Breast epithelium (tissue), 4 donors: ENCODE data around the gene FCER2. TPM values are rescaled to one million over a fixed set of nuclear protein-coding genes. Genes with fewer than 3 reads are reported as not detected.
A peak's percentile ranks its signal among the peaks of the same experiment; 100 is the strongest.

Experiments used
- DNase-seq, 2 donors: peaks; one replicate each; pipeline ENCODE4 v3.0.0-alpha.2; 2019; ENCODE audit warnings: low spot score in 2 of 2
- H3K27ac ChIP-seq, 2 donors: fragments of 200-600 bp; sonication (generic) in 1 of 2; one replicate each; pipeline ENCODE4 v1.5.1; 2016 to 2019; ENCODE audit warnings: mild to moderate bottlenecking in 1 of 2
- H3K27me3 ChIP-seq, 2 donors: fragments of 200-600 bp; sonication (generic) in 1 of 2; one replicate each; pipeline versions ENCODE4 v1.5.1 to v1.6.0; 2017 to 2019; ENCODE audit warnings: control low read depth in 1 of 2, mild to moderate bottlenecking in 1 of 2
- H3K36me3 ChIP-seq: fragments of 200-600 bp; one replicate; pipeline ENCODE4 v1.5.1; 2019
- H3K4me1 ChIP-seq, 2 donors: fragments of 200-600 bp; sonication (generic); one replicate each; pipeline ENCODE4 v1.5.1; 2016 to 2019; ENCODE audit warnings: control low read depth in 1 of 2
- H3K4me3 ChIP-seq, 3 donors: fragments of 200-600 bp; sonication (generic); 1 replicate in 2 of 3; 2 replicates in 1 of 3; pipeline ENCODE4 v1.5.1; 2016 to 2019; ENCODE audit warnings: mild to moderate bottlenecking in 3 of 3, moderate library complexity in 2 of 3
- H3K9me3 ChIP-seq, 2 donors: fragments of 200-600 bp; sonication (generic) in 1 of 2; one replicate each; pipeline ENCODE4 v1.5.1; 2016 to 2019; ENCODE audit warnings: control low read depth in 1 of 2
- POLR2A ChIP-seq: fragments of 450-650 bp; IDR thresholded peaks from one replicate; pipeline ENCODE4 v1.6.1; 2016; ENCODE audit warnings: antibody characterized with exemption, mild to moderate bottlenecking, moderate library complexity
- POLR2AphosphoS5 ChIP-seq, 3 donors: sonication (generic); formaldehyde crosslinking; IDR thresholded peaks; one replicate each; pipeline ENCODE4 v1.6.1; 2017; ENCODE audit warnings: antibody characterized with exemption in 3 of 3
- intact Hi-C: fragments of 100-400 bp; cut with DNase I; formaldehyde crosslinking; loops from one replicate; pipeline ENCODE4 v1.15.1; 2023; ENCODE audit warnings: low total_unique reads
- total RNA-seq, 3 donors: library from RNA; depleted of rRNA; stranded (reverse); fragments of >200 nt; gene quantifications; one replicate each; pipeline ENCODE4 v1.1.0, GENCODE V29; 2016
- TF ChIP-seq, protein P1 (sequence below), 3 donors: fragments of 450-650 bp; IDR thresholded peaks; one replicate each; pipeline ENCODE4 v1.5.1; 2016 to 2017; ENCODE audit warnings: antibody characterized with exemption in 3 of 3, mild to moderate bottlenecking in 3 of 3, moderate library complexity in 3 of 3

The FCER2 gene
- total RNA-seq, 3 donors from 2014 or later = 0.29 to 0.48 TPM; not detected in 1

DNA sequence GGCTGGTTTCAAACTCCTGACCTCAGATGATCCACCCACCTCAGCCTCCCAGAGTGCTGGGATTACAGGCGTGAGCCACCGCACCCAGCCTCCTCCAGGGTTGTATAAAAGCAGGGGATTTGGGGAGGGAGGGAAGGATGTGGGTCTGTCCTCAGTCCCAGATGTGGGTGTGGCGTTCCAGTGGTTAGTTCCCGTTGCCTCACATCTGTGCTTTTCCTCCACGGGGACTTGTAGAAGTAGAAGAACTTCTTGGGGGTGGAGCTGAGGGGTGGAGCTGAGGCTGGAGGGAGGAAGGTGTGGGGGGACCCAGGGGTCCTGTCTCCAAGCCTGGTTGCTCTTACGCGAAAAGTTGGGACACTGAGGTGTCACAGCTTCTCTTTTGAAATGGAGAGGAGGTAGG is 25.6 kb downstream of the FCER2 start:
- Histone ChIP-seq H3K27me3 (peaks cover 0 to 48% of the 10 kb centered on the region in 2 donors), H3K4me1 (peaks cover 0 to 3% of the 10 kb centered on the region in 2 donors), H3K4me3 (no peak overlapping the region), H3K27ac (no peak overlapping the region), H3K9me3 (no peaks in the 10 kb centered on the region), H3K36me3 (no peaks in the 10 kb centered on the region)
- intact Hi-C loops = loop anchor here (10.0 kb wide), 1 partner anchor 112 kb away; no protein-coding TSS in a partner anchor
- DNase-seq = no peak
- TF ChIP-seq, protein P1, sequence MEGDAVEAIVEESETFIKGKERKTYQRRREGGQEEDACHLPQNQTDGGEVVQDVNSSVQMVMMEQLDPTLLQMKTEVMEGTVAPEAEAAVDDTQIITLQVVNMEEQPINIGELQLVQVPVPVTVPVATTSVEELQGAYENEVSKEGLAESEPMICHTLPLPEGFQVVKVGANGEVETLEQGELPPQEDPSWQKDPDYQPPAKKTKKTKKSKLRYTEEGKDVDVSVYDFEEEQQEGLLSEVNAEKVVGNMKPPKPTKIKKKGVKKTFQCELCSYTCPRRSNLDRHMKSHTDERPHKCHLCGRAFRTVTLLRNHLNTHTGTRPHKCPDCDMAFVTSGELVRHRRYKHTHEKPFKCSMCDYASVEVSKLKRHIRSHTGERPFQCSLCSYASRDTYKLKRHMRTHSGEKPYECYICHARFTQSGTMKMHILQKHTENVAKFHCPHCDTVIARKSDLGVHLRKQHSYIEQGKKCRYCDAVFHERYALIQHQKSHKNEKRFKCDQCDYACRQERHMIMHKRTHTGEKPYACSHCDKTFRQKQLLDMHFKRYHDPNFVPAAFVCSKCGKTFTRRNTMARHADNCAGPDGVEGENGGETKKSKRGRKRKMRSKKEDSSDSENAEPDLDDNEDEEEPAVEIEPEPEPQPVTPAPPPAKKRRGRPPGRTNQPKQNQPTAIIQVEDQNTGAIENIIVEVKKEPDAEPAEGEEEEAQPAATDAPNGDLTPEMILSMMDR (IDR thresholded peaks at IDR 0.05) = no peak
- TF ChIP-seq POLR2AphosphoS5 (IDR thresholded peaks at IDR 0.05) (no peak), POLR2A (no peak)

GRCh38 chr19:7674010-7675005 is 27.6 kb downstream of the FCER2 start:
- TF ChIP-seq, protein P1 (IDR thresholded peaks at IDR 0.05) = no peak
- TF ChIP-seq POLR2AphosphoS5 (IDR thresholded peaks at IDR 0.05) (no peak), POLR2A (no peak)
- intact Hi-C loops = loop anchor here (10.0 kb wide), 1 partner anchor 110 kb away; no protein-coding TSS in a partner anchor
- no peaks in the 10 kb centered on the region for H3K9me3 ChIP-seq
- H3K27ac ChIP-seq = no peak overlapping the region
- H3K27me3 ChIP-seq = peaks cover 0 to 58% of the 10 kb centered on the region in 2 donors
- DNase-seq = no peak
- no peaks in the 10 kb centered on the region for H3K36me3 ChIP-seq
- H3K4me3 ChIP-seq = no peak overlapping the region
- H3K4me1 ChIP-seq = no peaks in the 10 kb centered on the region

DNA sequence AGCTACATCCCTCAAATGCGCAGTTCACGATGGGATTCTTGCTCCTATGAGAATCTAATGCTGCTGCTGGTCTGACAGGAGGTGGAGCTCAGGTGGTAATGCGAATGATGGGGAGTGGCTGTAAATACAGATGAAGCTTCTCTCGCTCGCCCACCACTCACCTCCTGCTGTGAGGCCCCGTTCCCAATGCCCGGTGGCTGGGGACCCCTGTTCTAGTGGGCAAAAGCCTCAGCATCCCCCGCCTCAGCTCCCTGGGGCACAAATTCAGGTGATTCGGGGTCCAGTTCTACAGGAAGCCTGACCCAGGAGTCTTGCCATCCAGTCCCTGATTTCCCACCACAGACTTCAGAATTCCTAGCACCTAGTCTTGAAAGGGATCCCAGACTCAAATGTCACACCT is 29.4 kb downstream of the FCER2 start:
- intact Hi-C loops = loop anchor here (10.0 kb wide), 1 partner anchor 108 kb away; no protein-coding TSS in a partner anchor
- no peak for DNase-seq
- Histone ChIP-seq H3K27me3 (peaks cover 0 to 46% of the 10 kb centered on the region in 2 donors), H3K4me3 (no peak overlapping the region), H3K9me3 (no peaks in the 10 kb centered on the region), H3K27ac (no peak overlapping the region), H3K4me1 (no peaks in the 10 kb centered on the region), H3K36me3 (no peaks in the 10 kb centered on the region)
- TF ChIP-seq POLR2A (no peak), POLR2AphosphoS5 (IDR thresholded peaks at IDR 0.05) (no peak)
- TF ChIP-seq, protein P1 (IDR thresholded peaks at IDR 0.05) = no peak

DNA sequence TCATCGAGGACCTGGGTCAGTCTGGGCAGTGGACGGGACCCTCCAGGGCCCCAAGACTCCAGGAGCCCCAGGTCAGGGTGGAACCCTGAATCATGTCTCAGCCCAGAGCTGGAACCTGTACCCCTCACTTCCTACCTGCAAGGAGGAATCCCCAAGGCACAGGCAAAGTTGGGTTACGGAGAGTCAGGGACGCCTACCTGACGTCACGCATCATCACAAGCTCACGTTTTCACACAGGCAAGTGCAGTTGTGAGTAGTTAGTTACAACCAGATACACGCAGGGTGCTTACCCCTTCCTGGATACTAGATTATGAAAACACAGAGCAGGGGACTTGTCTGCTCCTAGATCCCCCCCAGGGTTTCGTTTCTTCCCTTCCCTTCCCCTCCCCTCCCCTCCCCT is 31.1 kb downstream of the FCER2 start:
- no peak for TF ChIP-seq POLR2A
- intact Hi-C loops = loop anchor here (10.0 kb wide), 1 partner anchor 106 kb away; no protein-coding TSS in a partner anchor
- Histone ChIP-seq H3K27ac (no peak overlapping the region), H3K4me3 (no peak overlapping the region), H3K4me1 (no peaks in the 10 kb centered on the region), H3K27me3 (peaks cover 0 to 32% of the 10 kb centered on the region in 2 donors), H3K9me3 (no peaks in the 10 kb centered on the region), H3K36me3 (no peaks in the 10 kb centered on the region)
- DNase-seq = no peak

DNA sequence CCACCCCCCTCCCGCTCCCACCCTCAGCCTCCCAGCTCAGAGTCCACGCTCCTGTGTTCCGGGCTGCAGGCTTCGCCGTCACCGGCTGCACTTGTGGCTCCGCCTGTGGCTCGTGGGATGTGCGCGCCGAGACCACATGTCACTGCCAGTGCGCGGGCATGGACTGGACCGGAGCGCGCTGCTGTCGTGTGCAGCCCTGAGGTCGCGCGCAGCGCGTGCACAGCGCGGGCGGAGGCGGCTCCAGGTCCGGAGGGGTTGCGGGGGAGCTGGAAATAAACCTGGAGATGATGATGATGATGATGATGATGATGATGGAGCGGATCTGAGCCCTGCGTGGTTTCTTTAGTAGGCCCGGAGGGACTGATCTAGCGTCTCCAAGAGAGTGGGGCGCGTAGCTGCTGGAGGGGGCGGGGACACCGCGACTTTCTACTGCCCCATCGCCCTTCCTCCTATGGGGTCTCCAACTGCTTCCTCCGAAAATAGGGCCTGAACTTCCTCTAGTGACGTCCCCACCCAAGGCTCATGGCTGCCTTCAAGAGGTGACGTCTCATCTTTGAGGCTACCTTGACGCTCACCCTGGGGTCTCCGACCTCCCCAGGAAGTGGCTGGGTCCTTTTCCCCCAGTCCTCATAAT is 31.7 kb downstream of the FCER2 start:
- intact Hi-C loops = loop anchor here (10.0 kb wide), 1 partner anchor 105 kb away; no protein-coding TSS in a partner anchor
- peak overlapping the region in 2 of 3 donors; percentile 11 to 52 for H3K4me3 ChIP-seq

More for the DNA sequence above, 31.7 kb downstream of the FCER2 start:
- no peaks in the 10 kb centered on the region for H3K4me1 ChIP-seq
- H3K36me3 ChIP-seq = no peaks in the 10 kb centered on the region
- TF ChIP-seq, protein P1 (IDR thresholded peaks at IDR 0.05) = no peak
- TF ChIP-seq POLR2AphosphoS5 (IDR thresholded peaks at IDR 0.05) (no peak), POLR2A (no peak)
- H3K27me3 ChIP-seq = peaks cover 0 to 32% of the 10 kb centered on the region in 2 donors
- no peak for DNase-seq
- H3K27ac ChIP-seq = no peak overlapping the region
- no peaks in the 10 kb centered on the region for H3K9me3 ChIP-seq
